SIG-M5 (cell line): Measurements from ENCODE around the gene PBX1.

ENCODE experiments used
- DNase-seq: peaks from one replicate; lab custom pipeline; 2025; lab: John Stamatoyannopoulos, UW

PBX1 gene

GRCh38 chr1:164700683-164701082 is 141.7 kb downstream of the PBX1 start:
- DNase-seq = no peak

GRCh38 chr1:164701189-164701761 is 142.3 kb downstream of the PBX1 start:
- DNase-seq = no peak

- no peak for DNase-seq
Observed at GRCh38 chr1:164702216-164702615, 143.2 kb downstream of the PBX1 start.

DNA sequence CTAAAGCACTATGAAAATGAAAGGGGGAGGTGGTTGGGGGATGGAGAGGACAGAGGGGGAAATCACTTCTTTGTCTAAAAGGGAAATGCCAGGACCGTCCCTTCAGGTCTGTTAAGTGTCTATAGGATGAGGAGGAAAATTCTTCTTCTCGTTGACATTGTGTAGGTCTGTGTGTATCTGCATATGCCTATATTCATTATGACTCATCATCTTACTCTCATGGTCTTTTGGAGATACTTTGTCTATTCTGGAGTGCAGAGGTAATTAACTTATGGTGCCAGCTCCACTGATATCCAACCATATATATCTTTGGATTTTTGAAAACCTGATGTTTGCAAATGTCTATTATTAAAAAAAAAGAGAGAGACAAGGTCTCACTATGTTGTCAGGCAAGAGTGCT is 143.7 kb downstream of the PBX1 start:
- DNase-seq = no peak

GRCh38 chr1:164703463-164703862 is 144.5 kb downstream of the PBX1 start:
- no peak for DNase-seq

DNA sequence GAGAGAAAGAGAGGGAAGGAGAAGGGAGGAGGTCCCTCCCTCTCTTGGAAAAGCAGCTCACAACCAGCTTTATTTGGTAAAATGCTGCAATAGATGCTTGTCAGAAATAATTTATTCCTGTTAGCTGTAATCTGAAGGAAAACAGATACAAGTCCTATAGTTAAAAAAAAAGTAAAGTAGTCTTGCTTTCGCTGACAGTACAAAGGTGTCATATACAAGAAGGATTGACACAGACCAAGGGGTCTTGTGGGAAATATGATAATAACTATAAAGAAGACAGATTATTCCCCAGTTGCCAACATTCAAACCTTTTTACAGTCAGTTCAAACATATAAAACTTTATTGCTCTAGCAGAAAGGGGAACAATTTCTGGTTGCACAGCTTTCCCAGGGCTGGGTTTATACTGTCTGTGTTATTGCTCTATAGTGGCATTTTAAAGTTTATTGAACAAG is 145.0 kb downstream of the PBX1 start:
- DNase-seq = no peak

GRCh38 chr1:164704954-164705353 is 146.0 kb downstream of the PBX1 start:
- no peak for DNase-seq

DNA sequence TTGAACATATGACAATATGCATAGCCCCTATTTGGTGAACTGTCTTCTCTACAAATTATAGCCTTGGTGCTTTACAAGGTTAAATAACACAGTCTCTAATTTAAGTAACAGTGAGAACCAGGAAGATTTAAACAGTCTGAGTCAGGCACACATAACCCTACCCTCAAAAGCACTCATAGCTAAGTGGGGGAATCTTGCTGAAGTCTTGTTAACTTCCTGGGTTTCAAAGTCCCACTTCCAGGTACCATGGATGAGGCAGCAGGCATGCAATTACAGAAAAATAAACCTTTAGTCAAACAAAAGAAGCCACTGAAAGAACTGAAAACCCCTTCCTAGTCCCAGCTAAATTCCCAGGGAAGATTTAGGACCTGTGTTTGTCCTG is 147.6 kb downstream of the PBX1 start:
- DNase-seq = no peak

DNA sequence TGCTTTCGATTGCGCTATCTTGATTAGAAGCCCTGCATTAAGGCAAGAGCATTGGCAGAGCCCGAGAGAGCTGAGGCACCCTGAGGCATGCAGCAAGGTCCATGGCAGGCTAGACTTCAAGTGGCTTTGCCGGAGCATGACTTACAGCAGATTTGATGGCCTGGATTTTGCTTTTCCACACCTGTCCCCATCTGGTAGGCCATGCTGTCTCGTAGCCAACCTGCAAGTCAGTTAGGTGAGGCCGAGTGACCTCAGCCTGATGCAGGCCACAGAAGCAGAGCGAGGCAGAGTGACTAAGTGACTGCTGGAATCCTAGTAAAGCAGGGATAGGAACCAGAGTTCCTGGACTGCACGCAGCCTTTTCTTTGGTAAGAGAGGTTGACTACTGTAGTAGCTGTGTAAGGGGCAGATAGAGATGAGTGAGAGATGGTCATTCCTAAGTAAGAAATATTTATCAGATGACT is 148.9 kb downstream of the PBX1 start:
- DNase-seq = no peak

DNA sequence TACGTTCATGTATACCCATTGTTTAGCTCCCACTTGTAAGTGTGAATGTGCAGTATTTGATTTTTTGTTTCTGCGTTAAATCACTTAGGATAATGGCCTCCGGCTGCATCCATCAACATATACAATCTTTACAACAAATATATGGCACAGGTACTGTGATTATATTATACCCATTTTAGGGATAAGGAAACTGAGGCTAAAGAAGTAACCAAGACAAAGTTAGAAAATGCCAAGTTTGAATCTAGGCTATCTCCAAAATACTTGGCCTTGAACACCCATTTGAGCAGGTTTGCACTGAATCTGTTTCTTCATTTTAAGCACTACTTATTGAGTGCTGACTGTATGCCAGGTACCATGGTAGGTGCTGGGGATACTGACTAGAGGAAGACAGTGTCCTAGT is 149.6 kb downstream of the PBX1 start:
- no peak for DNase-seq

DNA sequence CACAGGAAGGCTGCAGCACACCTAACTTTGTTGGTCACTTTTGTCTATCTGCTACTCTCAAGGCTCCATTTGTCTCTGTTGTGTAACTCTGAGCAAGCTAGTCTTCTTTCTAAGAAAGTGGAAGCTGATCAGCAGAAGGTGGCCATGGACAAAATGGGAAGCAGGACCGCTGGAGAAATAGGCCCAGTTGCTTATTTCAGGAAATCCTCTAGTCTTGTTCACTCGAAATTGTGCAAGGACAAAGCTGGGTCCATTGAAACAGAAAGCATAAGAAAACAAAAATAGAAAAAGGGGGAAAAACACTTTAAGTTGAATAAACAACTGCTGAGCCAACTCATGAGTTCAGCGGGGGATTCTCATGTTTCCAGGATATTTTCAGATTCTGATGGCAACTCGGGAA is 150.1 kb downstream of the PBX1 start:
- DNase-seq = no peak

DNA sequence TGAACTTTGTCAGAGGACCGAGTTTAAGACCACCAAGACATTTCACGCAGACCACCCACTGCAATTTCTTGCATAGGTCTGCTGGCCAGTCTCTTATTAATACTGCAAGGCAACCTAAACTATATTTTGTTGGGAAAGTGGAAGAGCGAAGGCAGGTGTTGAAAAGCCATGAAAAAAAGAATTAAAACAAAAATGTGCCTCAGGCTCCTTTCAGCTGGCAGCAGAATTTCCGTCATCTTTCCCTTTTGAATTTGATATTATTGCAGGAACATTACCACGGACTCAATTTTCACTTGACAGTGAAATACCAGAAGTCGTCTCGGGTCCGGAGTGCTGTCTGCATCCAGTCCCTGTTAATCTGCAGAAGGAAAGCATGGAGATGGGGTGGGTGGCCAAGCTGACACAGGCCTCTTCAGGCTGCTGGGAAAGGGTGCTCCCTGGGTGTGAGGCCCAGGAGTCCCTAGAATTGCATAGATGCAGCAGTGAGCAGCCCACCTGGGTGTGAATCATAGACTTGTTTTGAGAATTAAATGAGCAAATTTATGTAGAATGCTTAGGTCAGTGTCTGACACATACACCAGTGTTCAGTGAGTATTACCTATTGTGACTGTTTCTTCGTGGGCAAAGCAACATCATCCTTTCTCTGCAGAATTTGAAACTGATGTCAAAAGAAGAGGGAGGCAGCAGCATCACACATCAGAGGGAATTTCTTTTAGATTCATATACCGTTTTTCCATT is 150.7 kb downstream of the PBX1 start:
- DNase-seq = no peak

- DNase-seq = no peak
Observed at GRCh38 chr1:164712131-164713036, 153.4 kb downstream of the PBX1 start.

DNA sequence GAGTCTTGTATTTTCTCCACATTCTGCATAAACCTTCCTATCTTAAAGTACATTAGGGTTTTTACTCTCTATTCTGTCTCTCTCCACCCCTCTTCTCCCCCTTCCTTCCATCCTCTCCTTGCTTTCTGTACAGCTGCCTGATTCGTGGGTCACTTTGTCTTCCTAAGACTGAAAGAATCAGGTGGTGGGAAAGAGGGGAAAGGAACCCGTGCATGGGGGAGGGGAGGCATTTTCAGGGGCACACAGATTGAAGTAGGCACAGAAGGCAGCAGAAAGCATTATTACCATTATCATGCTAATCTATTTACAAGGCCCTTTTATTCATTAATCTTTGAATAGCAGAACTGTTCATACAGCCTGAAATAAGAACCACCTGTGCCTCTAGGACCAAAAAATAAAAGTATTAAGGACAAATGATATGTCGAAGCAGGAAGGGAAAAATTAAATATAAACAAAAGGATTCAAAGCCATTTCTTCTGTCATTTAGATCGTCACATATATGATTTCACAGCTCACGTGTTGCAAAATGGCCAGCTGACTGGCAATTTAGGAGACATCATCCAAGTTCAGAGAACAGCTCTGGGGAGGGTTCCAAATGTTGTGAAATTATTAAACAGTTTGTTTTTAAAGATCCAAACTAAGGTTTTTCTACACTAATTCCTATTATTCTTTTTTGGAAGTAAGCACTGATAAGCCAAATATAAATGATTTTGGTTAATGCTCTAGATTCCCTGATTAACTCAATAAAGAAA is 154.6 kb downstream of the PBX1 start:
- no peak for DNase-seq

- peak; percentile 54 for DNase-seq
Observed at GRCh38 chr1:164716992-164717703, 158.2 kb downstream of the PBX1 start.

- DNase-seq = no peak
Observed at GRCh38 chr1:164718821-164719220, 159.8 kb downstream of the PBX1 start.

- no peak for DNase-seq
Observed at GRCh38 chr1:164719676-164720439, 160.9 kb downstream of the PBX1 start.

DNA sequence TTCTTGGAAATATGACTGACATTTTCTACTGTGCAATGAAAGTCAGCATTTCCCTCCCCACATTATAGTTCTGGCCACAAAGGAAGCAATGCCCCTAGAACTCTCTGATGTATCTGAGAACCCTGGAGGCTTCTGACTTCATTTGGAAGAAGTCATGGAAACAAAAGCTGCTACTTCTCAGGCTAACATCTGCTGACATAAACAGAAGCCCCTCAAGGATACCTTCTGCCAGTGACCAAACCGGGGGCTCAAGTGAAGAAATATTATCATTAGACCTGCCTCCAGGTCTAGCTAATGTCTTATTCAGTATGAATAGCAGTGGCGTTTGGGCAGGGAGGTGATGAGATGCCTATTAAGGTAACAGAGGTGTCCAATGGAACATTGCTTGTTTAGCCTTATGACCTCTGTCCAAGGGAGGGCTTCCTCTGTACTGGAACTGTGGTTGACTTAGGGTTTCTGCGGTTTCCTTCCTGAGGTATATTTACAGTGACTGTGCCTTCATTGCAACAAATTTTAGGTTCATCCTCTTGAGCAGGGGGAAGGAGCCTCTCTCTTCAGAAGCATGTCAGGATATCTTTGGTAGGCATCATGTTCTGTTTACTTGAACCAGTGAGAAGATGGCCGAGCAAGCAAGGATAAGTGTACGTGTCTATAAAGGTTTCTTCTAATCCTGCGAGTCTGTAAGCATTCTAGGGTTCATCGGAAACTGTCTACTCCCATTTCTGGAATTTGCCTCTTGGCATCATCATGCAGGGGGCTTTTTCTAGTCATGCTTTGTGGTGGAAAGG is 161.7 kb downstream of the PBX1 start:
- DNase-seq = no peak

DNA sequence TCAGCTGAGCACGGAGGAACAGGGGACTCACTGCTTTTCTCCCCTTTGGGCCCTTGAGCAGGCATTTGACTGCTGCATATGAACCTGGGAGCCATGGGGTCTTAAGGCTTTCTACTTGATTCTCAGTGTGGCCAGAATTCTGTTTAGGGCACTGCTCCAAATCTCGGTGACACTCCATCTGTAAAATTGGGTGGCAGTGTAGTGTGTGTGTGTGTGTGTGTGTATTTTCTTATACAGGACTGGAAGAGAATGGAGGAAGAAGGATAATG is 162.2 kb downstream of the PBX1 start:
- DNase-seq = no peak

DNA sequence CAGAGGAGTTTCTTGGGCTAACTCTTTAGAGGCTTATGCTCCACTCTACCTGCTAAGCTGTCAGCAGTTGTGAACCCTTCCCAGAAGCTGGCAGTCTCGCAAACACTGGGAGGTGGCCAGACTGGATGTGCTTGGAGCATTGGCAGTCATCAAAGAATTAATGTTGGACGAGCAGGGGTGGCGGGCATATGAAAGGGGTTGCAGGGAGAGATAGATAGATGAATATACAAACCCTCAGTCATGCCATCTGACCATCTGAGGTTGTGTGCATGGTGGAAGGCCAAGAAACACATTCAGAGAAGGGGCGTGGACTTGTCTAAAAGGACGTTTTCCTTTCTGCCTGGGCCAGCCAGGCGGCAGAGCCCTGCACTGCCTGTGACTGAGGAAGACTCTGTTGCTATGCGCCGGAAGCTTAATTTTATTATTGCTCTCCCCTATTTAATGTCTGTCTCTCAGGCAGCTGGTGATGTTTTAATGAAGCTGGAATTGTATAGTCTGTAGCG is 164.4 kb downstream of the PBX1 start:
- no peak for DNase-seq
